Measurements from ENCODE around the gene KRTAP20-4.

DNA sequence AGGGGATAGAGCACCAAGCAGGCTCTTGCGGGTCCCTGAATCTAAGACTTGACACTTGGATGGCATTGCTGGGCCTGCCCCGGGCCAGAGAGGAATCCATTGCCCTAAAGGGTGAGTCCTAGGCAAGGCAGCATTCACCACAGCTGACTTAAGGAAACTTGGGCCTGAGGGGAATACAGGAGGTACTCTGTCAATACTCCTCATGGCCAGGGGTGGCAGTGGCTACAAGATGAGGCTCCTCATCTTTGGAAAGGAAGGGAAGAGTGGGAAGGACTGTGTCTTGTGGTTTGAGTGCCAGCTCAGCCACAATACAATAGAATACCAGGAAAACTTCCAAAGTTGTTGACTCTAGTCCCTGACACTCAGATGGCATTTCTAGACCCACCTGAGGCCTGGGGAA is 14.5 kb upstream of the KRTAP20-4 start:
- no peak for TF ChIP-seq ELF4 (IDR thresholded peaks at IDR 0.05)
- no peak for TF ChIP-seq FOXM1 (IDR thresholded peaks at IDR 0.05; ENCODE audit: borderline replicate concordance)
- TF ChIP-seq PKNOX1 (IDR thresholded peaks at IDR 0.05): no peak
- no peak for TF ChIP-seq FOXA1 (IDR thresholded peaks at IDR 0.05)
- TF ChIP-seq SUZ12 (IDR thresholded peaks at IDR 0.05): no peak
- no peak for TF ChIP-seq SP1 (IDR thresholded peaks at IDR 0.05)
- TF ChIP-seq L3MBTL2 (conservative IDR thresholded peaks at IDR 0.05): no peak
- no peak for TF ChIP-seq ZNF384 (IDR thresholded peaks at IDR 0.05)
